GM12891 (cell line): Measurements from ENCODE around the gene FAM222A.

Experiments used
- PAX5 ChIP-seq: IDR thresholded peaks from 2 replicates; pipeline ENCODE4 v1.6.1; 2011; ENCODE audit warnings: low read length, moderate library complexity, mild to moderate bottlenecking; ENCODE audit not compliant: insufficient read depth, severe bottlenecking
- POLR2A ChIP-seq: IDR thresholded peaks from 2 replicates; pipeline ENCODE4 v1.6.1; 2011; ENCODE audit warnings: low read depth, low read length, control low read depth
- POLR2AphosphoS5 ChIP-seq: IDR thresholded peaks from 2 replicates; pipeline ENCODE4 v1.6.1; 2011; ENCODE audit warnings: low read depth, low read length, control low read depth
- POU2F2 ChIP-seq: IDR thresholded peaks from 2 replicates; pipeline ENCODE4 v1.6.1; 2011; ENCODE audit warnings: low read depth, mild to moderate bottlenecking, control low read depth, low read length, moderate library complexity
- SPI1 ChIP-seq: IDR thresholded peaks from 2 replicates; pipeline ENCODE4 v1.6.1; 2011; ENCODE audit warnings: low read depth, low read length, control low read depth
- TAF1 ChIP-seq: IDR thresholded peaks from 2 replicates; pipeline ENCODE4 v1.6.1; 2011; ENCODE audit warnings: low read depth, low read length, control low read depth

DNA sequence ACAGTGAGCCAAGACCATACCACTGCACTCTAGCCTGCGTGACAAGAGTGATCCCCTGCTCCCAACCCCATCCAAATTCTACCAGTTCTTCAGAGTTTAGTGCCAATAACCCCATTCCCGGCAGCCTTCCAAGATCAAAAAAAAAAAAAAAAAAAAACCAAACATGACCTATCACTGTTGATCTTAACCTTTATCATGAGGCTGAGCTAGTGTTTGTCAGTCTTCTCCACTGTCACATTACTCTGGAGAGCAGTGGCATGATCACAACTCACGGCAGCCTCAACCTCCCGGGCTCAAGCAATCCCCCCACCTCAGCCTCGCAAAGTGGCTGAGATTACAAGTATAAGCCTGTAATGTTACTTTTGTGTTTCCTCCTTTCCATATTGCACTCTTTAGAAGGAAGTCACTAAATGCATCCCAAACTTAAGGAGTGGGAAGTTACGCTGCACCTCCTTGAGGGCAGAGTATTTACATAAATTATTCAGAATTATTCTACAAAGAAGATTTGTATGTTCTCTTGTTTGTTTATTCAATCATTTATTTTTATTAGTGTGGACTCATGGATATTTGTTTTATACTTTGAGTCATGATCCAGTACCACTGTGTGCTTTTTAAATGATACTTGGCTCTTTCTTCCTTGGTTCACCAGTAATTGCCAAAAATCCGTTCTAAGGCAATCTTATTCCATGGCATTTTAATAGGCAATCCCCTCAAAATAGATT is 31.5 kb upstream of the FAM222A start:
- no peak for TF ChIP-seq POLR2AphosphoS5
- no peak for TF ChIP-seq POLR2A
- TF ChIP-seq POU2F2, result no peak
- TF ChIP-seq TAF1, result no peak
- no peak for TF ChIP-seq SPI1
- no peak for TF ChIP-seq PAX5
